Measurements from ENCODE around the gene SCO2.

GRCh38 chr22:50507991-50508884 lies 17.2 kb downstream of the SCO2 start, which contains the start of gene NCAPH2:
- TF ChIP-seq POLR2A (IDR thresholded peaks at IDR 0.05) (peak in 3 of 4 donors; percentile 76 to 94 (median 86)), CTCF (IDR thresholded peaks at IDR 0.05) (peak in 3 of 6 experiments; percentile 10 to 42 (median 17))
